BLaER1 (cell line): Measurements from ENCODE around the gene WNT3A.
"Not testable (repeated sequence)": the region's sequence is repeated elsewhere in the genome, so short reads cannot be mapped to it uniquely, and the experiment has no call there.

Experiments
- H3K27ac ChIP-seq: shearing (Covaris generic); formaldehyde crosslinking; 2 replicates; pipeline ENCODE4 v1.8.1; 2022
- H3K27me3 ChIP-seq: shearing (Covaris generic); formaldehyde crosslinking; 2 replicates; pipeline ENCODE4 v1.8.1; 2022
- H3K36me3 ChIP-seq: shearing (Covaris generic); formaldehyde crosslinking; 2 replicates; pipeline ENCODE4 v1.8.1; 2022
- H3K4me1 ChIP-seq: shearing (Covaris generic); formaldehyde crosslinking; 2 replicates; pipeline ENCODE4 v1.8.1; 2022
- H3K4me2 ChIP-seq: shearing (Covaris generic); formaldehyde crosslinking; 2 replicates; pipeline ENCODE4 v1.8.1; 2022
- H3K4me3 ChIP-seq: shearing (Covaris generic); formaldehyde crosslinking; 2 replicates; pipeline ENCODE4 v1.8.1; 2022
- H3K9ac ChIP-seq: shearing (Covaris generic); formaldehyde crosslinking; 2 replicates; pipeline ENCODE4 v1.8.1; 2022
- H3K9me3 ChIP-seq: shearing (Covaris generic); formaldehyde crosslinking; 2 replicates; pipeline ENCODE4 v1.8.1; 2022
- H4K20me1 ChIP-seq: shearing (Covaris generic); formaldehyde crosslinking; 2 replicates; pipeline ENCODE4 v1.8.1; 2022
- Cebpa-rat ChIP-seq: shearing (Covaris generic); IDR thresholded peaks from 2 replicates; pipeline ENCODE4 v1.8.1; 2022

WNT3A gene

GRCh38 chr1:228013935-228014930, 7.4 kb downstream of the WNT3A start:
- no peaks in the 10 kb centered on the region for H3K36me3 ChIP-seq
- H3K4me2 ChIP-seq = peak overlapping the region; percentile 42; the same call in 1 of the 2 replicates
- no peak overlapping the region for H3K4me3 ChIP-seq
- H3K27ac ChIP-seq = 0 out of 2 replicates have a peak overlapping the region, but pooled peaks have one; percentile 41
- H3K27me3 ChIP-seq = peaks cover 2% of the 10 kb centered on the region; the same call in 1 of the 2 replicates
- peaks cover 46% of the 10 kb centered on the region for H3K4me1 ChIP-seq
- peaks cover 10% of the 10 kb centered on the region; the same call in 1 of the 2 replicates for H4K20me1 ChIP-seq
- H3K9ac ChIP-seq = no peak overlapping the region
- TF ChIP-seq Cebpa-rat = no peak
- H3K9me3 ChIP-seq = no peaks in the 10 kb centered on the region

- Histone ChIP-seq H3K27me3 (no peaks in the 10 kb centered on the region), H3K27ac (peak overlapping the region; percentile 41; the same call in 1 of the 2 replicates), H3K4me1 (peaks cover 33% of the 10 kb centered on the region), H3K4me3 (no peak overlapping the region), H3K4me2 (peak overlapping the region; percentile 42), H3K36me3 (no peaks in the 10 kb centered on the region), H4K20me1 (no peaks in the 10 kb centered on the region), H3K9me3 (no peaks in the 10 kb centered on the region), H3K9ac (no peak overlapping the region)
- no peak for TF ChIP-seq Cebpa-rat
Measured at GRCh38 chr1:228015276-228016180, 8.7 kb downstream of the WNT3A start.

GRCh38 chr1:228016181-228016510, 9.3 kb downstream of the WNT3A start:
- Histone ChIP-seq H3K9me3 (no peaks in the 10 kb centered on the region), H3K4me1 (peaks cover 27% of the 10 kb centered on the region), H3K4me3 (no peak overlapping the region), H4K20me1 (no peaks in the 10 kb centered on the region), H3K9ac (no peak overlapping the region), H3K27ac (no peak overlapping the region), H3K27me3 (no peaks in the 10 kb centered on the region), H3K4me2 (peak overlapping the region; percentile 17; the same call in 1 of the 2 replicates), H3K36me3 (no peaks in the 10 kb centered on the region)
- TF ChIP-seq Cebpa-rat = no peak

GRCh38 chr1:228016653-228017355, 10.0 kb downstream of the WNT3A start:
- H3K9me3 ChIP-seq = no peaks in the 10 kb centered on the region
- no peak overlapping the region for H3K4me3 ChIP-seq
- H3K9ac ChIP-seq = no peak overlapping the region
- H3K27ac ChIP-seq = no peak overlapping the region
- H4K20me1 ChIP-seq = no peaks in the 10 kb centered on the region
- no peaks in the 10 kb centered on the region for H3K36me3 ChIP-seq
- TF ChIP-seq Cebpa-rat = no peak
- no peaks in the 10 kb centered on the region for H3K27me3 ChIP-seq
- H3K4me1 ChIP-seq = peaks cover 23% of the 10 kb centered on the region
- H3K4me2 ChIP-seq = no peak overlapping the region

- no peak overlapping the region for H3K4me2 ChIP-seq
- H4K20me1 ChIP-seq = no peaks in the 10 kb centered on the region
- no peaks in the 10 kb centered on the region for H3K36me3 ChIP-seq
- no peaks in the 10 kb centered on the region for H3K27me3 ChIP-seq
- H3K9me3 ChIP-seq = no peaks in the 10 kb centered on the region
- no peak for TF ChIP-seq Cebpa-rat
- H3K9ac ChIP-seq = no peak overlapping the region
- no peak overlapping the region for H3K27ac ChIP-seq
- H3K4me1 ChIP-seq = peaks cover 23% of the 10 kb centered on the region
- no peak overlapping the region for H3K4me3 ChIP-seq
Measured at GRCh38 chr1:228017356-228018124, 10.7 kb downstream of the WNT3A start.

- Histone ChIP-seq H3K9me3 (no peaks in the 10 kb centered on the region), H3K4me1 (peaks cover 23% of the 10 kb centered on the region), H3K9ac (no peak overlapping the region), H4K20me1 (no peaks in the 10 kb centered on the region), H3K36me3 (no peaks in the 10 kb centered on the region), H3K4me3 (no peak overlapping the region), H3K4me2 (no peak overlapping the region), H3K27ac (no peak overlapping the region), H3K27me3 (no peaks in the 10 kb centered on the region)
- TF ChIP-seq Cebpa-rat = no peak
Measured at GRCh38 chr1:228018125-228018398, 11.3 kb downstream of the WNT3A start.

GRCh38 chr1:228018961-228019721, 12.3 kb downstream of the WNT3A start:
- Histone ChIP-seq H3K9me3 (no peaks in the 10 kb centered on the region), H3K9ac (no peak overlapping the region), H3K4me2 (no peak overlapping the region), H3K36me3 (no peaks in the 10 kb centered on the region), H4K20me1 (no peaks in the 10 kb centered on the region), H3K4me3 (no peak overlapping the region), H3K4me1 (peaks cover 20% of the 10 kb centered on the region), H3K27me3 (no peaks in the 10 kb centered on the region), H3K27ac (no peak overlapping the region)
- TF ChIP-seq Cebpa-rat = no peak

- not testable (repeated sequence) for H3K4me2 ChIP-seq, H3K9me3 ChIP-seq
Measured at GRCh38 chr1:228019722-228020083, 12.9 kb downstream of the WNT3A start.

More at GRCh38 chr1:228019722-228020083, 12.9 kb downstream of the WNT3A start:
- not testable (repeated sequence) for H3K9ac ChIP-seq, H3K36me3 ChIP-seq, H3K4me3 ChIP-seq, H3K27ac ChIP-seq, H3K27me3 ChIP-seq, H4K20me1 ChIP-seq
- peaks cover 14% of the 10 kb centered on the region for H3K4me1 ChIP-seq
